GM18505 (cell line): ENCODE results near the gene LDLRAD4.
A peak's percentile ranks its signal among the peaks of the same experiment; 100 is the strongest.

Experiments used
- ATAC-seq: cut with Tn5 transposase; IDR thresholded peaks from one replicate; pipeline ENCODE4 v1.9.1; 2021; ENCODE audit not compliant: unreplicated experiment
- POLR2A ChIP-seq: IDR thresholded peaks from 4 replicates; pipeline ENCODE4 v1.6.1; 2011; ENCODE audit warnings: borderline replicate concordance; ENCODE audit not compliant: insufficient read depth, insufficient read length; ENCODE audit errors: extremely low read depth

Gene LDLRAD4

GRCh38 chr18:13374468-13375301, 156.1 kb downstream of the LDLRAD4 start:
- ATAC-seq: no peak
- no peak for TF ChIP-seq POLR2A

- peak; percentile 85 for ATAC-seq
- TF ChIP-seq POLR2A: no peak
Measured at GRCh38 chr18:13375302-13376255, 157.0 kb downstream of the LDLRAD4 start.

- TF ChIP-seq POLR2A: no peak
- no peak for ATAC-seq
Measured at GRCh38 chr18:13376298-13376840, 157.8 kb downstream of the LDLRAD4 start.

GRCh38 chr18:13376841-13377351, 158.3 kb downstream of the LDLRAD4 start:
- no peak for ATAC-seq

GRCh38 chr18:13377496-13377895, 158.9 kb downstream of the LDLRAD4 start:
- no peak for TF ChIP-seq POLR2A
- ATAC-seq: no peak

More at GRCh38 chr18:13376841-13377351, 158.3 kb downstream of the LDLRAD4 start:
- no peak for TF ChIP-seq POLR2A

GRCh38 chr18:13378150-13378549, 159.6 kb downstream of the LDLRAD4 start:
- ATAC-seq: no peak
- no peak for TF ChIP-seq POLR2A

GRCh38 chr18:13379062-13379865, 160.7 kb downstream of the LDLRAD4 start:
- ATAC-seq: no peak
- TF ChIP-seq POLR2A: no peak

GRCh38 chr18:13379930-13380690, 161.6 kb downstream of the LDLRAD4 start:
- no peak for TF ChIP-seq POLR2A
- no peak for ATAC-seq

GRCh38 chr18:13380691-13381070, 162.1 kb downstream of the LDLRAD4 start:
- no peak for ATAC-seq
- TF ChIP-seq POLR2A: no peak

GRCh38 chr18:13381331-13381730, 162.8 kb downstream of the LDLRAD4 start:
- no peak for TF ChIP-seq POLR2A
- ATAC-seq: no peak

GRCh38 chr18:13381944-13382365, 163.4 kb downstream of the LDLRAD4 start:
- no peak for ATAC-seq
- no peak for TF ChIP-seq POLR2A
